Measurements from ENCODE around the gene CNTN5. TPM values are rescaled to one million over a fixed set of nuclear protein-coding genes. Genes with fewer than 3 reads are reported as not detected.

Gene CNTN5
- total RNA-seq, 1 donor, result under 0.01 TPM

DNA sequence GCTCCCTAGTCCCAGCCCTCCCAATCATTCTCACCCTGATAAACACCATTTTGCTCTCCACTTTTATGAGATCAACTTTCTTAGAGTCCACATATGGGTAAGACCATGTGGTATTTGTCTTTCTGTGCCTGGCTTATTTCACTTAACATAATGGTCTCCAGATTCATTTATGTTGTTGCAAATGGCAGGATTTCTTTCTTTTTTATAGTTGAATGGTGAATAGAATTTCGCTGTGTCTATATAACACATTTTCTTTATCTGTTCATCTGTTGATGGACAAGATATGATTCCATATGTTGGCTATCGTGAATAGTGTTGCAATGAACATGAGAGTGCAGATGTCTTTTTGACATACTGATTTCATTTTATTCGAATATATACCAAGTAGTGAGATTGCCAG, 1298.9 kb downstream of the CNTN5 start:
- H3K4me3 ChIP-seq (ENCODE audit: low read depth, low read length), result no peak overlapping the region
- DNase-seq (ENCODE audit: low read depth), result no peak
- TF ChIP-seq, protein P1, sequence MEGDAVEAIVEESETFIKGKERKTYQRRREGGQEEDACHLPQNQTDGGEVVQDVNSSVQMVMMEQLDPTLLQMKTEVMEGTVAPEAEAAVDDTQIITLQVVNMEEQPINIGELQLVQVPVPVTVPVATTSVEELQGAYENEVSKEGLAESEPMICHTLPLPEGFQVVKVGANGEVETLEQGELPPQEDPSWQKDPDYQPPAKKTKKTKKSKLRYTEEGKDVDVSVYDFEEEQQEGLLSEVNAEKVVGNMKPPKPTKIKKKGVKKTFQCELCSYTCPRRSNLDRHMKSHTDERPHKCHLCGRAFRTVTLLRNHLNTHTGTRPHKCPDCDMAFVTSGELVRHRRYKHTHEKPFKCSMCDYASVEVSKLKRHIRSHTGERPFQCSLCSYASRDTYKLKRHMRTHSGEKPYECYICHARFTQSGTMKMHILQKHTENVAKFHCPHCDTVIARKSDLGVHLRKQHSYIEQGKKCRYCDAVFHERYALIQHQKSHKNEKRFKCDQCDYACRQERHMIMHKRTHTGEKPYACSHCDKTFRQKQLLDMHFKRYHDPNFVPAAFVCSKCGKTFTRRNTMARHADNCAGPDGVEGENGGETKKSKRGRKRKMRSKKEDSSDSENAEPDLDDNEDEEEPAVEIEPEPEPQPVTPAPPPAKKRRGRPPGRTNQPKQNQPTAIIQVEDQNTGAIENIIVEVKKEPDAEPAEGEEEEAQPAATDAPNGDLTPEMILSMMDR (IDR thresholded peaks at IDR 0.05; ENCODE audit: insufficient read depth, low read depth, low read length), result no peak

DNA sequence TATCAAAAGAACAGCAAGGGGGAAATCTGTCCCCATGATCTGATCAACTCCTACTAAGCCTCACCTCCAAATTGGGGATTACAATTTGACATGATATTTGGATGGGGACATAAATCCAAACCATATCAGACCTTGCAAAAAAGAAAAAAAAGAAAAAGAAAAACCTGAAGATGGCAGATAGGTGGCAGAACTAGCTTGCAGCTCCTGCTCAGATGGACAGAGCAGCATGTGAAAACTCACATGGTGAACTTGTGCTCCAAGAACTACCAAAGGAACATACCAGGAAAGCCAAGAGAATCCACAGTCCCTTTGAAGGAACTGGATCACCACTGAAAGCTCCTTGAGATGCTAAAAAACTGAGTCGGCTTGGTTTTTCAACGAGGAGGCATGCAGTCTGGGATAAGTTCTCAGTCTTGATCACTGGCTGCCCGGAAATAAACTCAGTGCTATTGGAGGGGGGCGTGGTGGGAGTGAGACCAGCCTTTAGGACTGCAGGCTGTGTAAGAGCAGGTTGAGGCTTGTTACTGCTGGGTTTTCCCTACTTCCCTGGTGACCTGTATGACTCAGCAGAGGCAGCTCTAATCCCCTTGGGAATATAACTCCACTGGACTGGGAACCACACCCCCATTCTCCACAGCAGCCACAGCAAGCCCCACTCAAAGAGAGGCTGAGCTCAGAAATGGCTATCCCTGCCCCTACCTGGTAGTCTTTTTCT, 1308.0 kb downstream of the CNTN5 start:
- peak; percentile 58 for DNase-seq (ENCODE audit: low read depth)
- TF ChIP-seq, protein P1 (IDR thresholded peaks at IDR 0.05; ENCODE audit: insufficient read depth, low read depth, low read length), result peak; percentile 35
- H3K4me3 ChIP-seq (ENCODE audit: low read depth, low read length), result no peak overlapping the region

GRCh38 chr11:100329352-100329751, 1308.6 kb downstream of the CNTN5 start:
- TF ChIP-seq, protein P1 (IDR thresholded peaks at IDR 0.05; ENCODE audit: insufficient read depth, low read depth, low read length), result no peak
- DNase-seq (ENCODE audit: low read depth), result no peak
- no peak overlapping the region for H3K4me3 ChIP-seq (ENCODE audit: low read depth, low read length)

GRCh38 chr11:100336873-100337272, 1316.1 kb downstream of the CNTN5 start:
- no peak overlapping the region for H3K4me3 ChIP-seq (ENCODE audit: low read depth, low read length)
- DNase-seq (ENCODE audit: low read depth), result no peak
- TF ChIP-seq, protein P1 (IDR thresholded peaks at IDR 0.05; ENCODE audit: insufficient read depth, low read depth, low read length), result no peak

DNA sequence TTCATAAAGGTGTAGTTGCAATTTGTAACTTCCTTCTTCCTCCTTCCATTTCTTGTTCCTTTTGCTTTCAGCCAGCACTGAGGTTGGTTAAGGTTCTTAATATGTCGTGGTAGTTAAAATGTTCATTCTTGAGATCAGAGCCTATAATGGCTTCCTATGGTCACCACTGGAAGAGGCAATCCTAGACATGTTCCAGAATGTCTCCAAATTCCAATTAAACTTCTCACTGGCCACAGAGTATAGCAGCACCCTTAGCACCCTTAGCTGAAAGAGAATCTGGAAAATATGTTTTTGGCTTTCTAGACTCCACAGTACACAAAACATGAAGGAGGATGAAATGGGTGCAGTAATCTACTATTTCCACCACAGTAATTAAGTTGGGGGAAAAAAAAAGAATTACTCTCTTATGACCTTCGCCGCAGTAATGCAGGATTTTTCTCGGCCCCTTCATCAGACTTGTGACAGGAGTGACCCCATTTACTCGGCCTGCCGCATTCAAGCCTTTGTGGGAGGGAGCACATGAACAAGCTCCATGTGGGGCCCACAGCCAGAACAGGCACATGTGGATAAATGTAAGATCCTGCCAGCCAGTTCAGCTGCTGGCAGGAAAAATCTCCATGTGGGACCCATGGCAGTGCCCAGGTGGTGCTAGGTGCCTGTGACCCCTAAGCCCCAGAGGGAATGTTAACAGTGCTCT, 1317.5 kb downstream of the CNTN5 start:
- TF ChIP-seq, protein P1 (IDR thresholded peaks at IDR 0.05; ENCODE audit: insufficient read depth, low read depth, low read length), result no peak
- H3K4me3 ChIP-seq (ENCODE audit: low read depth, low read length), result no peak overlapping the region
- DNase-seq (ENCODE audit: low read depth), result no peak

DNA sequence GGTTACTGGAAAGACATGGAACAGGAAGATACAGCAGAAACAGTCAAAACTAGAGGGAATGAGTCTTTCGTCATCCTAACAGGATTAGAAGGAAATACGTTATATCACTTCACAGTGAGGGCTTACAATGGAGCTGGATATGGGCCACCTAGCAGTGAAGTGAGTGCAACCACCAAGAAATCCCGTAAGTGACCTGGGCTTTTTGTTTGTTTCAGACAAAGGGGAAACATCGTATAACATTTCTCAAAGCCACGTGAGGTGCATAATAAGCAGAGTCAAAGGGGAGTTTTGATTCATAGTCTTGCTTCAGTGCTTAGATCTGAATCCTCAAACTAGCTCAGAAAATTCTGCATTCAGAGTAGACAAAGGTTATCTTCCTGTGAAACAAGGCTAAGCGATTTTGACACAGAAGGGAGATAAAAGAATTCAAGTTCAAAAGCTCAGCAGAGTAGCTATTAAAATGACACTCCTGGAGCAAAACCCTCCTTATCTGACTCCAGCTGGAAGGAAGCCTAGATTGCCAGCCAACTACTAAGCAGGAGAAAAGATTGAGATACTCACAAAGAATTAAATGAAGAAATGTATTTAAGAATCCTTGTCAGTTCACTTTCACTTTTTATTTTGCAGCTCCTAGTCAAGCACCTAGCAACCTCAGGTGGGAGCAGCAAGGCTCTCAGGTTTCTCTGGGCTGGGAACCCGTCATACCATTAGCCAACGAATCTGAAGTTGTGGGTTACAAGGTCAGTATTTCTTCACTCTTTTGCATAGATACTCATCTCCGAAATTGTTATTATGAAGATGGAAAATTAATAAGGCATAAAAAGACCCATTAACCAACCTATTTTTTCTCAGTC, 1319.9 kb downstream of the CNTN5 start:
- peak; percentile 29 for DNase-seq (ENCODE audit: low read depth)
- H3K4me3 ChIP-seq (ENCODE audit: low read depth, low read length), result no peak overlapping the region
- TF ChIP-seq, protein P1 (IDR thresholded peaks at IDR 0.05; ENCODE audit: insufficient read depth, low read depth, low read length), result no peak
